Measurements from ENCODE around the gene PDCD7. TPM values are rescaled to one million over a fixed set of nuclear protein-coding genes. Genes with fewer than 3 reads are reported as not detected.
"Not testable (repeated sequence)": the region's sequence is repeated elsewhere in the genome, so short reads cannot be mapped to it uniquely, and the experiment has no call there.

PDCD7 gene
- total RNA-seq, 1 experiment from 2014 or later, result 31.6 TPM

- RAD21 ChIA-PET (ENCODE audit: low non-redundant PET in 1 of 2, low total read pairs in 2 of 2, uncharacterized antibody in 2 of 2, unreplicated experiment in 2 of 2), result no interaction called here
Observed at GRCh38 chr15:65146438-65146837, 12.8 kb upstream of the PDCD7 start.

GRCh38 chr15:65138631-65139030 lies 5.0 kb upstream of the PDCD7 start:
- intact Hi-C loops (cut with micrococcal nuclease), result not testable (repeated sequence)

More at GRCh38 chr15:65146438-65146837, 12.8 kb upstream of the PDCD7 start:
- ChIA-PET POLR2A (no interaction called here), CTCF (no interaction called here)
- no peaks in the 10 kb centered on the region for H3K4me1 ChIP-seq (ENCODE audit: control insufficient read depth in 1 of 2, insufficient read depth in 2 of 2, low read length in 2 of 2)
- no peak overlapping the region for H3K9ac ChIP-seq (ENCODE audit: low read length)
- H3K36me3 ChIP-seq (ENCODE audit: control insufficient read depth in 1 of 2, insufficient read depth in 2 of 2, low read length in 2 of 2), result peaks cover 8 to 10% of the 10 kb centered on the region in 2 experiments; a peak in 3 of 4 replicates
- intact Hi-C loops (cut with micrococcal nuclease), result no loop called here
- BruUV-seq (replicated peaks), result no TSS peak
- H3K27ac ChIP-seq (ENCODE audit: low read depth, low read length), result no peak overlapping the region
- H3K4me3 ChIP-seq (replicated peaks in 1 of 2; ENCODE audit: low read depth in 1 of 2, low read length in 2 of 2), result no peak overlapping the region
- DNase-seq (ENCODE audit: low read depth, low spot score) (no peak), ATAC-seq (no peak)
- H2AFZ ChIP-seq (ENCODE audit: low read depth, low read length, poor library complexity, severe bottlenecking), result no peak overlapping the region
- TF ChIP-seq ELF1 (IDR thresholded peaks at IDR 0.05; ENCODE audit: borderline replicate concordance, low read depth) (no peak), REST (IDR thresholded peaks at IDR 0.05; ENCODE audit: low read depth) (no peak), EZH2 (IDR thresholded peaks at IDR 0.05) (no peak), SRF (IDR thresholded peaks at IDR 0.05; ENCODE audit: low read depth) (no peak), SIN3A (IDR thresholded peaks at IDR 0.05; ENCODE audit: low read depth) (no peak), POLR2A (IDR thresholded peaks at IDR 0.05; ENCODE audit: borderline replicate concordance, extremely low read depth, insufficient read depth, insufficient read length) (no peak), EZH2phosphoT487 (IDR thresholded peaks at IDR 0.05; ENCODE audit: borderline replicate concordance) (no peak), ZFX (IDR thresholded peaks at IDR 0.05) (no peak)
- H3K9me3 ChIP-seq (ENCODE audit: control insufficient read depth in 1 of 2, insufficient read depth in 1 of 2, low read depth in 1 of 2, low read length in 2 of 2), result no peaks in the 10 kb centered on the region
- no peaks in the 10 kb centered on the region for H3K27me3 ChIP-seq (ENCODE audit: insufficient read depth, low read length)
- H3K79me2 ChIP-seq (ENCODE audit: insufficient read depth, low read length), result no peaks in the 10 kb centered on the region
- no peaks in the 10 kb centered on the region for H3K9me2 ChIP-seq (ENCODE audit: insufficient read depth)
- no peaks in the 10 kb centered on the region for H4K20me1 ChIP-seq (ENCODE audit: insufficient read depth)
- no peak overlapping the region for H3K4me2 ChIP-seq (ENCODE audit: low read length)

GRCh38 chr15:65137893-65138292 lies 4.3 kb upstream of the PDCD7 start:
- RAD21 ChIA-PET (ENCODE audit: low non-redundant PET in 1 of 2, low total read pairs in 2 of 2, uncharacterized antibody in 2 of 2, unreplicated experiment in 2 of 2); H3K9ac ChIP-seq (ENCODE audit: low read length); POLR2A ChIA-PET; H3K4me2 ChIP-seq (ENCODE audit: low read length); H3K9me3 ChIP-seq (ENCODE audit: control insufficient read depth in 1 of 2, insufficient read depth in 1 of 2, low read depth in 1 of 2, low read length in 2 of 2); H4K20me1 ChIP-seq (ENCODE audit: insufficient read depth); H3K4me3 ChIP-seq (replicated peaks in 1 of 2; ENCODE audit: low read depth in 1 of 2, low read length in 2 of 2); H3K27me3 ChIP-seq (ENCODE audit: insufficient read depth, low read length); ATAC-seq; H3K4me1 ChIP-seq (ENCODE audit: control insufficient read depth in 1 of 2, insufficient read depth in 2 of 2, low read length in 2 of 2); DNase-seq (ENCODE audit: low read depth, low spot score); H3K9me2 ChIP-seq (ENCODE audit: insufficient read depth); CTCF ChIA-PET; H2AFZ ChIP-seq (ENCODE audit: low read depth, low read length, poor library complexity, severe bottlenecking); H3K27ac ChIP-seq (ENCODE audit: low read depth, low read length); BruUV-seq (replicated peaks); H3K36me3 ChIP-seq (ENCODE audit: control insufficient read depth in 1 of 2, insufficient read depth in 2 of 2, low read length in 2 of 2); H3K79me2 ChIP-seq (ENCODE audit: insufficient read depth, low read length); intact Hi-C loops (cut with micrococcal nuclease): not testable (repeated sequence)

More at GRCh38 chr15:65138631-65139030, 5.0 kb upstream of the PDCD7 start:
- H3K4me2 ChIP-seq (ENCODE audit: low read length); H3K9ac ChIP-seq (ENCODE audit: low read length); H3K4me3 ChIP-seq (replicated peaks in 1 of 2; ENCODE audit: low read depth in 1 of 2, low read length in 2 of 2); DNase-seq (ENCODE audit: low read depth, low spot score); H3K9me3 ChIP-seq (ENCODE audit: control insufficient read depth in 1 of 2, insufficient read depth in 1 of 2, low read depth in 1 of 2, low read length in 2 of 2); ATAC-seq; H3K36me3 ChIP-seq (ENCODE audit: control insufficient read depth in 1 of 2, insufficient read depth in 2 of 2, low read length in 2 of 2); H3K27me3 ChIP-seq (ENCODE audit: insufficient read depth, low read length); H3K4me1 ChIP-seq (ENCODE audit: control insufficient read depth in 1 of 2, insufficient read depth in 2 of 2, low read length in 2 of 2); H3K79me2 ChIP-seq (ENCODE audit: insufficient read depth, low read length); H2AFZ ChIP-seq (ENCODE audit: low read depth, low read length, poor library complexity, severe bottlenecking); POLR2A ChIA-PET; H3K27ac ChIP-seq (ENCODE audit: low read depth, low read length); BruUV-seq (replicated peaks); CTCF ChIA-PET; RAD21 ChIA-PET (ENCODE audit: low non-redundant PET in 1 of 2, low total read pairs in 2 of 2, uncharacterized antibody in 2 of 2, unreplicated experiment in 2 of 2); H4K20me1 ChIP-seq (ENCODE audit: insufficient read depth); H3K9me2 ChIP-seq (ENCODE audit: insufficient read depth): not testable (repeated sequence)
